Measurements from ENCODE around the gene GDF10. TPM values are rescaled to one million over a fixed set of nuclear protein-coding genes. Genes with fewer than 3 reads are reported as not detected.

The GDF10 gene
- total RNA-seq, 1 donor from 2014 or later: 0.49 TPM

DNA sequence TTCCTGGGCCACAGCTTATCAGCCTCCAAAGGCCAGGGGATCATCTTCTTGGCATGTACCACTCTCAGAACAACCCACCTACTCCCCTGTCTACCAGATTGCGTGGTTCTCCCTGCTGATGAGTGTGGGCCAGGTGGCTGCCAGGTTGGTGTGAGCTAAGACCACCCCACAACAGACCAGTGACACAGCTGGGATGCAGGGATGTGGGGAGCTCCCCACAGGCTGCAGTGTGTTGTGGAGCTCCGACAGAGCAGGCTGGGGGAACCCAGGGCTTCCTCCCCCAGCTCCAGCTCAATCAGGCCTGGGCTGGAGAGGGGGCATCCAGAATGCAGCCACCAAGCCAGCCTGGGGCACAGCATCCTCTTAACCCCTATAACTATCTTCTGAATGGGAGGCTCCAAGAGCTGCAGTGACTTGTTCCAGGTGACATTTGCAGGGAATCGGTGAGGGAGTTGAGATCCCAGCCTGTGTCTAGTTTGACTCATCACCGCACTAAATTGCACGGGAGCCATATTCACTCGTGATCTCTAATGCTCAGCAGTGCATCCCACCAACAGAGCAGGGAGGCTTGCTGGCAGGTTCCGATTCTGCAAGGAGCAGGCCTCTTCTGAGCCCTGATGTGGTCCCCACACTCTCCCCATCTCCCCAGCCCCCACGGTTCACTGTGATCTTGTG lies 21.7 kb downstream of the GDF10 start:
- H3K27me3 Mint-ChIP-seq: no peaks in the 10 kb centered on the region
- no peak overlapping the region for H3K27ac Mint-ChIP-seq
- no peaks in the 10 kb centered on the region for H3K9me3 Mint-ChIP-seq
- no peak for DNase-seq
- intact Hi-C loops (cut with micrococcal nuclease): no loop called here
- H3K36me3 Mint-ChIP-seq (ENCODE audit: low read depth): no peaks in the 10 kb centered on the region
- no peaks in the 10 kb centered on the region for H3K4me1 Mint-ChIP-seq
- H3K4me3 Mint-ChIP-seq: no peak overlapping the region

DNA sequence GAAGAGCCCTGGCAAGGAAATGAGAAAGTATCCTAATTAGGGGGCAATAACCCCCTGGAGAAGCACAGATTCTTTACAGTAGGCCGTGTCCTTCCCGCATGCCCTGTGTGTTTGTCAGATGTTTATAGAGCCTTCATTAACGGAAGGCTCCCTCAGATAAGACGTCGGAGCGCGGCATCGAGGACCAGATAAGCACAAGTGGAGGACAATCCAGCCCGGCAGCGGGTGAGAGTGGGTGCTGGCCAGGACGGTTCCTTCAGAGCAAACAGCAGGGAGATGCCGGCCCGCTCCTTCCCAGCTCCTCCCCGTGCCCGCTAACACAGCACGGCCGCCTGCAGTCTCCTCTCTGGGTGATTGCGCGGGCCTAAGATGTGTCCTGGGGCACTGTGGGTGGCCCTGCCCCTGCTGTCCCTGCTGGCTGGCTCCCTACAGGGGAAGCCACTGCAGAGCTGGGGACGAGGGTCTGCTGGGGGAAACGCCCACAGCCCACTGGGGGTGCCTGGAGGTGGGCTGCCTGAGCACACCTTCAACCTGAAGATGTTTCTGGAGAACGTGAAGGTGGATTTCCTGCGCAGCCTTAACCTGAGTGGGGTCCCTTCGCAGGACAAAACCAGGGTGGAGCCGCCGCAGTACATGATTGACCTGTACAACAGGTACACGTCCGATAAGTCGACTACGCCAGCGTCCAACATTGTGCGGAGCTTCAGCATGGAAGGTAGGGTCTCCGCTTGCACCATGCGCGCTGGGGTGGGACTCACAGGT lies 22.5 kb downstream of the GDF10 start, which contains the start of gene GDF2:
Gene GDF2, plus strand, starts transcription at position 155 of the 762 bp plus-strand sequence. Its CDS starts 215 bp downstream, at position 370.
- no peaks in the 10 kb centered on the region for H3K4me1 Mint-ChIP-seq

DNA sequence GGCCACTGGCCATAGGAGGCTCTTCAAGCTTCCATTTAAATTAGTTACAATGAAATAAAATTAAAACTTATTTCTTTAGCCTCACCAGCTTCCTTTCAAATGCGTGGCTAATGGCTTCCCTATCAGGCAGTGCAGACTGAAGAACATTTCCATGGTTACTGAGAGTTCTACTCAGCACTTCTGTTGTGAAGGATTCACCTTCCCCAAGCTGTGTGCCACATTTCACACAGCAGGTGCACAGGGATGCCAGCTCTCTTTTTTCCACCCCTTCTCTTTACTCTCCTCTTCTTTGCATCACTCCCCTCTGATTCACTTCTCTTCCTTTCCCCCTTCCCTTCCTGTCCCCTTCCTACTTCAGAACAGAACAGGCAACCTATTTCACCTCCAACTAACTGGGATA lies 23.1 kb downstream of the GDF10 start:
- Mint-ChIP-seq H3K27ac (no peak overlapping the region), H3K4me3 (no peak overlapping the region), H3K9me3 (peaks cover 7% of the 10 kb centered on the region), H3K36me3 (ENCODE audit: low read depth) (no peaks in the 10 kb centered on the region), H3K27me3 (no peaks in the 10 kb centered on the region), H3K4me1 (no peaks in the 10 kb centered on the region)
- no peak for DNase-seq
- intact Hi-C loops (cut with micrococcal nuclease): no loop called here

More for the DNA sequence above, 22.5 kb downstream of the GDF10 start, which contains the start of gene GDF2:
- Mint-ChIP-seq H3K36me3 (ENCODE audit: low read depth) (no peaks in the 10 kb centered on the region), H3K9me3 (peaks cover 1% of the 10 kb centered on the region), H3K27ac (no peak within 1 kb of the TSS), H3K27me3 (no peaks in the 10 kb centered on the region), H3K4me3 (no peak within 1 kb of the TSS)
- no peak for DNase-seq
- intact Hi-C loops (cut with micrococcal nuclease): no loop called here

DNA sequence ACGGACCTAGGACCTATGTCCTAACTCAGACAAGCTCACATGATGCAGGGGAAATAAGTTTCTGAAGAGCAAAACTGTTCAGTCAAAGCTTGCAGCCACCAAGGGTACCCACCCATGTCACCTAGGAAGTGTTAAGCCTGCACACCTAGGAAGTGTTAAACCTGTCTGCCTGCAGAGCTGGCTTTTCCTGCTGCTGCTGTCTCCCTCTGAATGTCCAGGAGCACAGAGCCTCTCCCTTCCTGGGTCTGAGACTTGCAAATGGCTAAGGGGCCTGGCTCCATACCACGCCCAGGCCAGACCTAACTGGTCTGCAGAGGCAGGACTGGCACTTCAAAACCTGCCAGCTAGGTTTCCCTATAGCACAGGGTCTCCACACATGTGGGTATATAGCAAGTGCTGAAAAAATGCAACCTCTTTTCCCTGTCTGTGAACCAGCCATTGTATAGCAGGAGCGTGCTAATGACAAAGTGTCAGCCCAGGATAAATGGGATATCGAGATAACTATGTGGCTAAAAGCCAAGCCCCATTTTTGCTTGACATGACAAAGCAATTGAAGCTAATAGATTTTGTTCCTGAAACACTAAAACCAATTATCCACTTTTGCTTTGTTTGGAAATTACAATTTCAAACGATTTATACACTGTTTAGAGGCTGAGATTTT lies 23.8 kb downstream of the GDF10 start:
- H3K36me3 Mint-ChIP-seq (ENCODE audit: low read depth): no peaks in the 10 kb centered on the region
- H3K27me3 Mint-ChIP-seq: no peaks in the 10 kb centered on the region
- H3K9me3 Mint-ChIP-seq: peaks cover 13% of the 10 kb centered on the region
- intact Hi-C loops (cut with micrococcal nuclease): no loop called here
- no peaks in the 10 kb centered on the region for H3K4me1 Mint-ChIP-seq
- no peak for DNase-seq
- H3K27ac Mint-ChIP-seq: no peak overlapping the region
- no peak overlapping the region for H3K4me3 Mint-ChIP-seq

DNA sequence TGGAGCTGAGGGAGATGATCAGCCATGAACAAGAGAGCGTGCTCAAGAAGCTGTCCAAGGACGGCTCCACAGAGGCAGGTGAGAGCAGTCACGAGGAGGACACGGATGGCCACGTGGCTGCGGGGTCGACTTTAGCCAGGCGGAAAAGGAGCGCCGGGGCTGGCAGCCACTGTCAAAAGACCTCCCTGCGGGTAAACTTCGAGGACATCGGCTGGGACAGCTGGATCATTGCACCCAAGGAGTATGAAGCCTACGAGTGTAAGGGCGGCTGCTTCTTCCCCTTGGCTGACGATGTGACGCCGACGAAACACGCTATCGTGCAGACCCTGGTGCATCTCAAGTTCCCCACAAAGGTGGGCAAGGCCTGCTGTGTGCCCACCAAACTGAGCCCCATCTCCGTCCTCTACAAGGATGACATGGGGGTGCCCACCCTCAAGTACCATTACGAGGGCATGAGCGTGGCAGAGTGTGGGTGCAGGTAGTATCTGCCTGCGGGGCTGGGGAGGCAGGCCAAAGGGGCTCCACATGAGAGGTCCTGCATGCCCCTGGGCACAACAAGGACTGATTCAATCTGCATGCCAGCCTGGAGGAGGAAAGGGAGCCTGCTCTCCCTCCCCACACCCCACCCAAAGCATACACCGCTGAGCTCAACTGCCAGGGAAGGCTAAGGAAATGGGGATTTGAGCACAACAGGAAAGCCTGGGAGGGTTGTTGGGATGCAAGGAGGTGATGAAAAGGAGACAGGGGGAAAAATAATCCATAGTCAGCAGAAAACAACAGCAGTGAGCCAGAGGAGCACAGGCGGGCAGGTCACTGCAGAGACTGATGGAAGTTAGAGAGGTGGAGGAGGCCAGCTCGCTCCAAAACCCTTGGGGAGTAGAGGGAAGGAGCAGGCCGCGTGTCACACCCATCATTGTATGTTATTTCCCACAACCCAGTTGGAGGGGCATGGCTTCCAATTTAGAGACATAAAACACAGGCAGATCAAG lies 25.6 kb downstream of the GDF10 start:
- no peaks in the 10 kb centered on the region for H3K4me1 Mint-ChIP-seq
- peaks cover 13% of the 10 kb centered on the region for H3K9me3 Mint-ChIP-seq

DNA sequence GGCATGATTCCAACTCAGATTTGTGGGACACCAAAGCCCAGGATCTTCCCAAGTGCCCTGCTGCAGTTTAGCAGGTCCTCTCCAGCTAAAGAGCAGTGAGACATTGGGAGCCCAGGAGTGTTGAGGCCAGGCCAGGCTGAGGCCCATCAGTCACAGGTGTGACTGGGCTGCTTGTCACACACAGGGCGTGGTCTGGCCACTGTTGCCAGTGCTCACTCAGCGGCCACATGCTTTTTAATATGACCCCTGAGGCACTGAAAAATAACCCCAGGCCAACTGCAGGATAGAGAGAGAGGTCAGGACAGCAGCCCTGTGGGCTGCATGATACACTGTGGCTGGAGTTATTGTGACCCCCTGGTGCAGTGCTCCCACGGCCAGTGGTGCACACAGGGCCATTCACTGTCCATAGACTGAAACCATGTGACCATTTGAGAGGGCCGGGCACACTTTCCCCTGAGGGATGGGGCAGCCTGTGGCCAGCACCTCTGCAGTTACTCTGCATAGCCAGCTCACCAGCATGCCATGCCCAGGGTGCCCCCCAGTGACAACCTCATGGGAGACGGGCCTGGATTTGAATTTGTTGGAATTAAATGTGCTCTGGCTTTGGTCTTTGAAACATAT lies 26.4 kb downstream of the GDF10 start:
- Mint-ChIP-seq H3K27me3 (no peaks in the 10 kb centered on the region), H3K27ac (no peak overlapping the region), H3K4me1 (no peaks in the 10 kb centered on the region), H3K9me3 (peaks cover 13% of the 10 kb centered on the region), H3K4me3 (no peak overlapping the region), H3K36me3 (ENCODE audit: low read depth) (no peaks in the 10 kb centered on the region)
- DNase-seq: no peak
- intact Hi-C loops (cut with micrococcal nuclease): no loop called here

More for the DNA sequence above, 25.6 kb downstream of the GDF10 start:
- intact Hi-C loops (cut with micrococcal nuclease): no loop called here
- H3K27ac Mint-ChIP-seq: no peak overlapping the region
- DNase-seq: no peak
- no peaks in the 10 kb centered on the region for H3K36me3 Mint-ChIP-seq (ENCODE audit: low read depth)
- H3K4me3 Mint-ChIP-seq: no peak overlapping the region
- no peaks in the 10 kb centered on the region for H3K27me3 Mint-ChIP-seq

DNA sequence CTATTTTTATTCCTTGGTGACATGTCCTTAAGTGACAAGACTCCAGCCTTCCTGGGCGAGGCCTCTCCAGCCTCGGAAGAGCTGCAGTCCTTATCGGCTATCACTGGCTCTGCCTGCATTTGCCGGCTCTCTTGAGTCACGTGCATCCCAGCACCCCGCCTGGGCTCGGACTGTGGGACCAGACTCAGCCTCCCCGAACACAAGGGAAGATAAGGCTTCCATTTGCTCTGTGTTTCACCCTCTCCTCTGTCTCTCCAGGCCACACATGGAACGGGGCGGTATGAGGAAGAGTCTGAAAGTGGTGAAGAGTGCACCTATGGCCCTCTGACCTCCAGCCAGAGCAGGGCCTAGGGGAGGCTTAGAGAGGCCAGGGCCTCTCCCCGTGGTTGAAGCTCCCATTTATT lies 26.9 kb downstream of the GDF10 start:
- DNase-seq: no peak
- H3K27me3 Mint-ChIP-seq: no peaks in the 10 kb centered on the region
- intact Hi-C loops (cut with micrococcal nuclease): no loop called here
- H3K4me1 Mint-ChIP-seq: no peaks in the 10 kb centered on the region
- no peak overlapping the region for H3K27ac Mint-ChIP-seq
- no peak overlapping the region for H3K4me3 Mint-ChIP-seq
- H3K36me3 Mint-ChIP-seq (ENCODE audit: low read depth): no peaks in the 10 kb centered on the region
- H3K9me3 Mint-ChIP-seq: peaks cover 13% of the 10 kb centered on the region

DNA sequence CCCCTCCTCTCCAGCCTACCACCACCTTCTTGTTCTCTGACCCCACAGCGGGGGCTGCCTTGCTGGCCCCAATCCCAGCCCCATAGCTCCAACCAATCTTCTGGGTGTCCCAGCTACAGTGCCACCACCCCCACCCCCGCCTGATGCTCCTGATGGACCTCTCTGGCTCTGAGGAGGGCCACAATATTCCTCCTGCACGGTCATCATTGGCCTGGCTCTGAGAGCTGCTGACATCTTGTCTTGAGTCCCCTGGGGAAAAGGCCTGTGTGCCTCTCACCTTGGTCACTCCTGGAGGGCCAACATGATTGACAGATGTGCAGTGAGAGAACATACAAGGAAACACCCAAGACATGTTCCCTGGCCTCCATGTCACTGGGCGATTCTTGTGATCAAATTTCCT lies 29.9 kb downstream of the GDF10 start:
- H3K4me1 Mint-ChIP-seq: no peaks in the 10 kb centered on the region
- no peak overlapping the region for H3K27ac Mint-ChIP-seq
- H3K4me3 Mint-ChIP-seq: no peak overlapping the region
- no peak for DNase-seq
- H3K36me3 Mint-ChIP-seq (ENCODE audit: low read depth): no peaks in the 10 kb centered on the region
- H3K9me3 Mint-ChIP-seq: peaks cover 13% of the 10 kb centered on the region
- intact Hi-C loops (cut with micrococcal nuclease): no loop called here
- peaks cover 4% of the 10 kb centered on the region for H3K27me3 Mint-ChIP-seq

DNA sequence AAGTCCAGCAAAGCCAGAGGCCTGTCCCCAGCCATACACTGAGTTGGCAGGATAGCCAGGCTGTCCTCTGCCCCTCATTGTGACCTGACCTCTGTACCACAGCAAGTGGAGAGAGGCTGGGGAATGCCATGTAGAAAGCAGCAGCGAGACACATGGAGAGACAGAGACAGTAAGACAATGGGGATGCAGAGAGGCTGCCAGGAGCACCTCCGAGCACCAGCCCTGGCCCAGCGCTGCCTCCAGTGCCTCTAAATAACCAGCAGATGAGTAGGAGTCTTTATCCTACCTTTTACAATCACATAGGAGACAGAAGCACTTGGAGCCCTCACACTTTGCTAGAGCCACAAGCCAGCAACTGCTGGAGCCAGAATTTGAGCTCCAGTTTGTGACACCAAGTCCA lies 30.4 kb downstream of the GDF10 start:
- H3K27me3 Mint-ChIP-seq: peaks cover 4% of the 10 kb centered on the region
- no peak overlapping the region for H3K4me3 Mint-ChIP-seq
- intact Hi-C loops (cut with micrococcal nuclease): no loop called here
- peaks cover 13% of the 10 kb centered on the region for H3K9me3 Mint-ChIP-seq
- H3K36me3 Mint-ChIP-seq (ENCODE audit: low read depth): no peaks in the 10 kb centered on the region
- no peak overlapping the region for H3K27ac Mint-ChIP-seq
- no peak for DNase-seq
- H3K4me1 Mint-ChIP-seq: no peaks in the 10 kb centered on the region

DNA sequence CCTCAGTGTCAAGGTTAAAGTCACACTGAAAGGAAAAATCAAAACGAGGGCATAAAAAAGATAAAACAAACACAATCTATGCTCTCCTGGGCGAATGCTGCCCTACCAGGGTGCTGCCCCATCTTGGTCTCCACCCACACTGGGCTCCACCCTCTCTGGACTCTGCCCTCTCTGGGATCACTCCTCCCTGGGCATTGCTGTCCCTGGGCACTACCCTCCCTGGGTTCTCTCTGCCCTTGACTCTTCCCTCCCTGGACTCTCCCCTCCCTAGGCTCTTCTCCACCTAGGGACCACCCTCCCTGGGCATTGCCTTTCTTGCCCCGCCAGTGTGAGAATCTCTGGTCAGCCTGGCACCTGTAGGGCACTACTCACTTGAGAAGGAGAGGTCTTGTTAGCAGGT lies 30.8 kb downstream of the GDF10 start:
- no peak for DNase-seq
- no peaks in the 10 kb centered on the region for H3K36me3 Mint-ChIP-seq (ENCODE audit: low read depth)
- H3K4me1 Mint-ChIP-seq: no peaks in the 10 kb centered on the region
- peaks cover 13% of the 10 kb centered on the region for H3K9me3 Mint-ChIP-seq
- peaks cover 4% of the 10 kb centered on the region for H3K27me3 Mint-ChIP-seq
- no peak overlapping the region for H3K4me3 Mint-ChIP-seq
- H3K27ac Mint-ChIP-seq: no peak overlapping the region
- intact Hi-C loops (cut with micrococcal nuclease): no loop called here

DNA sequence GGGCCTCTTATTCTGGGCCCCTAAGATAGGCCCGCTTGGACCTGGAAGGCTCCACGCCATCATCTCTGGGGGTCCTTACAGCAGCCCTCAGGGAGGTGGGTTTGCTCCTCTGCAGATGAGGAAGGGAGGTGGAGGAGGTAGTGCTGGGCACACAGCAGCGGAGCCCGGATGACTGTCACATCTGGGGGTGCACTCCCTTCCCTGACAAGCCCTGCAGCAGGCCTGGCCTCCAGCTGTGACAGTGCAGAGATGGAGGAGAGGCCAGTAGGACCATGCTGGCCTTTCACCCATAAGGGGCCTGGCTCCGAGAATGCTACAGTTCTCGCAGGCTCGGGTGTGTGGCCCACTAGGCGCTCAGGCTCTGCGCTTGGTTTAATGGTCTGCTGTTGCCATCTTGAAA lies 31.5 kb downstream of the GDF10 start:
- peaks cover 4% of the 10 kb centered on the region for H3K27me3 Mint-ChIP-seq
- intact Hi-C loops (cut with micrococcal nuclease): no loop called here
- H3K4me1 Mint-ChIP-seq: no peaks in the 10 kb centered on the region
- no peak overlapping the region for H3K27ac Mint-ChIP-seq
- H3K9me3 Mint-ChIP-seq: peaks cover 13% of the 10 kb centered on the region
- no peaks in the 10 kb centered on the region for H3K36me3 Mint-ChIP-seq (ENCODE audit: low read depth)
- no peak for DNase-seq
- H3K4me3 Mint-ChIP-seq: no peak overlapping the region

DNA sequence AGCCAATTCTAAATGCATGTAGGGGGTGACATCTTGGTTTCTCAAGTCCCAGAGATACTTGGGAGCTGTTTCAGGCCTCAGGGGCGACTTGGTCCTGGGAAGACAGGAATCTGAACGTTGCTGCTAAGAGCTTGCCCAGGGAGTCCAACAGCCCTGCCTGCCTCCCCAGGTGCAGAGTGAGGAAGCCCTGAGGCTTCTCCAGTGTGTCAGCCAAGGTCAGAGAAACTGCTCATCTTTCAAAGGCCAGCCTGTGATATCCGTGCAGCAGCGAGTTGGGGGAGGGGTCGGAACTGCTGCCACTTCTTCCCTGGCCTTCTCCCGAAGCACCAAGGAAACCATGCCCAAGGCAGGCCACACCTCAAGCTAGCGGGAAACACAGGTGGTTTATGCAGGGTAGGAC lies 32.0 kb downstream of the GDF10 start:
- Mint-ChIP-seq H3K9me3 (peaks cover 13% of the 10 kb centered on the region), H3K36me3 (ENCODE audit: low read depth) (no peaks in the 10 kb centered on the region), H3K4me3 (no peak overlapping the region), H3K27me3 (peaks cover 5% of the 10 kb centered on the region), H3K4me1 (no peaks in the 10 kb centered on the region), H3K27ac (no peak overlapping the region)
- no peak for DNase-seq
- intact Hi-C loops (cut with micrococcal nuclease): no loop called here

DNA sequence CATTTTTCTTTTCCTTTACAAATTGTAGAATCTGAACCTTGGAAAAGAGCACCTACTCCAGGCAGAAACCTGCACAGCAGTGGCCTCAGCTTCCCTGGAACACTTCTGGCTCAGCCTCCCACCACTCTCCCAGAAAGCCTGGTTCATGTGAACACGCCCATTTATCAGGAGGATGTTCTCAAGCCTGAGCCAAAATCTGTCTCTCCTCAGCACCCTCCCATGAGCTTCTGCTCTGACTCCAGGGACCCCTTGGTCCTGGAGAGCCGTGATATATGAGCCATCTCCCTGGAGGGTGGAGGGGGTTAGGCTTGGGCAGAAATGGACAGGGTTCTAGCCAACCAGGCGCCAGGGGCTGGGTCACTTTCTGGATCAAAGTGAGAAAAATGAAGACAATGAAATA lies 32.4 kb downstream of the GDF10 start:
- intact Hi-C loops (cut with micrococcal nuclease): no loop called here
- Mint-ChIP-seq H3K27me3 (peaks cover 6% of the 10 kb centered on the region), H3K4me1 (no peaks in the 10 kb centered on the region), H3K9me3 (peaks cover 13% of the 10 kb centered on the region), H3K4me3 (no peak overlapping the region), H3K27ac (no peak overlapping the region), H3K36me3 (ENCODE audit: low read depth) (no peaks in the 10 kb centered on the region)
- DNase-seq: no peak

Measured in activated CD4-positive, alpha-beta T cell treated with anti-CD3 and anti-CD28 coated beads, Interleukin-2, amount 10 ng/mL, durations not matched to agents 24 days and 14 days (primary cell).